ENCODE data around the gene CASK. TPM values are rescaled to one million over a fixed set of nuclear protein-coding genes. Genes with fewer than 3 reads are reported as not detected.

CASK gene
- total RNA-seq, 6 experiments from 2014 or later, result 17.8 to 23.8 (median 20.4) TPM

- ATAC-seq, result no peak
- Histone ChIP-seq H3K27me3 (no peaks in the 10 kb centered on the region), H3K27ac (no peak overlapping the region), H3K4me3 (no peak overlapping the region), H3K4me1 (no peaks in the 10 kb centered on the region), H3K9me3 (no peaks in the 10 kb centered on the region), H3K36me3 (no peaks in the 10 kb centered on the region)
- DNase-seq, result no peak
- no peak for TF ChIP-seq CTCF (IDR thresholded peaks at IDR 0.05)
- no peak for TF ChIP-seq POLR2A (IDR thresholded peaks at IDR 0.05)
- intact Hi-C loops (cut with DNase I), result no loop called here
- 84% methylated on average over 3 of the region's 4 CpGs for WGBS (ENCODE audit: insufficient coverage, low coverage, low lambda C conversion rate, missing lambda C conversion rate)
These were observed 204.7 kb downstream of the CASK start for GRCh38 chrX:41718481-41719235.

GRCh38 chrX:41716767-41717473 lies 206.4 kb downstream of the CASK start:
- no peaks in the 10 kb centered on the region for H3K4me1 ChIP-seq
- intact Hi-C loops (cut with DNase I), result no loop called here
- DNase-seq (no peak), ATAC-seq (no peak)
- H3K27ac ChIP-seq, result no peak overlapping the region
- H3K36me3 ChIP-seq, result no peaks in the 10 kb centered on the region
- no peak overlapping the region for H3K4me3 ChIP-seq
- TF ChIP-seq CTCF (IDR thresholded peaks at IDR 0.05) (no peak), POLR2A (IDR thresholded peaks at IDR 0.05) (no peak)
- H3K9me3 ChIP-seq, result no peaks in the 10 kb centered on the region
- WGBS (ENCODE audit: insufficient coverage, low coverage, low lambda C conversion rate, missing lambda C conversion rate), result 74% methylated on average over 12 of the region's 12 CpGs
- no peaks in the 10 kb centered on the region for H3K27me3 ChIP-seq

- 79% methylated on average over 5 of the region's 5 CpGs for WGBS (ENCODE audit: insufficient coverage, low coverage, low lambda C conversion rate, missing lambda C conversion rate)
These were observed 207.1 kb downstream of the CASK start for GRCh38 chrX:41716222-41716621.

DNA sequence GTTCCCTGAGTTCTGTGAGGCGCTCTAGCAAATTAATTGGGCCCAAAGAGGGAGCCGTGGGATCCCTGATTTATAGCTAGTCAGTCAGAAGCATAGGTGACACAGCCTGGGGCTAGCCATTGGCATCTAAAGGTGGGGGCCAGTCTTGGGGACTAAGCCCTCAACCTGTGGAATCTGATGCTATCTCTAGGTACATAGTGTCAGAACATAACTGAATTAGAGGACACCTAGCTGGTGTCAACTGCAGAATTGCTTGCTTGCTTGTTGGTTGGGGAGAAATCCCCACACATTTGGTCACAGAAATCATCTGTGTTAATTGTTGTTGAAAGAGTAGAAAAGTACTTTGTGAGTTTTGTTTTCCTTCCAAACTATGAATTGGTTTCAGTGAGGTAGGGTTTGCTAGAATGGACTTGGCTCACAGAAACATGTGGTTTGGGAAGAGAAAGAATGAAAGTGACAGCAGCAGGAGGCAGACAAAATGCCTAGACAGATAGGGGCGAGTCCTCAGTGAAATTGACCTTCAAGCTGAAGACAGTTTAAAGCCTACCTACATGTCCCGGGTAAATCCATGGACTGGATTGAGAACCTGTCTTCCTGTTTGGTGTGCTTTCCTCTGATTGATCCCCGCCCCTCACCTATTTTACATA lies 212.2 kb downstream of the CASK start:
- Histone ChIP-seq H3K27me3 (no peaks in the 10 kb centered on the region), H3K27ac (no peak overlapping the region), H3K4me1 (no peaks in the 10 kb centered on the region), H3K36me3 (no peaks in the 10 kb centered on the region), H3K9me3 (no peaks in the 10 kb centered on the region), H3K4me3 (no peak overlapping the region)
- TF ChIP-seq POLR2A (IDR thresholded peaks at IDR 0.05) (no peak), CTCF (IDR thresholded peaks at IDR 0.05) (no peak)
- DNase-seq (no peak), ATAC-seq (no peak)
- intact Hi-C loops (cut with DNase I), result no loop called here
- WGBS (ENCODE audit: insufficient coverage, low coverage, low lambda C conversion rate, missing lambda C conversion rate), result 69% methylated on average over 5 of the region's 5 CpGs

More at GRCh38 chrX:41716222-41716621, 207.1 kb downstream of the CASK start:
- TF ChIP-seq POLR2A (IDR thresholded peaks at IDR 0.05) (no peak), CTCF (IDR thresholded peaks at IDR 0.05) (no peak)
- Histone ChIP-seq H3K27me3 (no peaks in the 10 kb centered on the region), H3K36me3 (no peaks in the 10 kb centered on the region), H3K27ac (no peak overlapping the region), H3K4me3 (no peak overlapping the region), H3K9me3 (no peaks in the 10 kb centered on the region), H3K4me1 (no peaks in the 10 kb centered on the region)
- intact Hi-C loops (cut with DNase I), result no loop called here
- ATAC-seq, result no peak
- no peak for DNase-seq

All from right lobe of liver (tissue), 6 donors.